ENCODE results near the gene HOXA4.

Gene HOXA4

GRCh38 chr7:27133409-27134231 lies 3.1 kb upstream of the HOXA4 start:
- in situ Hi-C loops (cut with MboI; ENCODE audit: low pct_unique_long_range_greater_than_20kb, low sequenced_read_pairs, unreplicated experiment): no loop called here
- no peak for DNase-seq (ENCODE audit: low spot score)
- TF ChIP-seq CTCF (IDR thresholded peaks at IDR 0.05; ENCODE audit: extremely low read depth, insufficient read depth, missing control alignments): no peak

GRCh38 chr7:27132978-27133377 lies 2.4 kb upstream of the HOXA4 start:
- in situ Hi-C loops (cut with MboI; ENCODE audit: low pct_unique_long_range_greater_than_20kb, low sequenced_read_pairs, unreplicated experiment): no loop called here
- no peak for DNase-seq (ENCODE audit: low spot score)
- no peak for TF ChIP-seq CTCF (IDR thresholded peaks at IDR 0.05; ENCODE audit: extremely low read depth, insufficient read depth, missing control alignments)

DNA sequence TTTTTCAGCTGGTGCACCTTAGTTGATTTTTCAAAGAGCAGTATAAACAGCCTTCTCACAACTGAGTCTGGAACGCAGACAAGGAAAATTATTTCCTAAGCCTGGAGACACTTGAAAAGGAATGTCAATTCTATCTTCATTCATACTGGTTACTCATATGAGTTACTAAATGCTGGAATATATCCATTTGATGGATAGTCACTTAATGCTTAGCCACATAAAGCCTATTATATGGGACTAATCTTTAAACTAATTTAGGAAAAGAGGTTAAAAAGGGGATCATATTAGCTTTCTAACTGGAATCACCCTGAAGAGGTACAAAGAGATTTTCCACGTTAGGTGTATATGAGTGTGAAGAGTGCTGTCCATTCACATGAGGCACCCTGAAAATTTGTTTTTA lies 1.7 kb upstream of the HOXA4 start:
- TF ChIP-seq CTCF (IDR thresholded peaks at IDR 0.05; ENCODE audit: extremely low read depth, insufficient read depth, missing control alignments): no peak
- no peak for DNase-seq (ENCODE audit: low spot score)
- in situ Hi-C loops (cut with MboI; ENCODE audit: low pct_unique_long_range_greater_than_20kb, low sequenced_read_pairs, unreplicated experiment): no loop called here

DNA sequence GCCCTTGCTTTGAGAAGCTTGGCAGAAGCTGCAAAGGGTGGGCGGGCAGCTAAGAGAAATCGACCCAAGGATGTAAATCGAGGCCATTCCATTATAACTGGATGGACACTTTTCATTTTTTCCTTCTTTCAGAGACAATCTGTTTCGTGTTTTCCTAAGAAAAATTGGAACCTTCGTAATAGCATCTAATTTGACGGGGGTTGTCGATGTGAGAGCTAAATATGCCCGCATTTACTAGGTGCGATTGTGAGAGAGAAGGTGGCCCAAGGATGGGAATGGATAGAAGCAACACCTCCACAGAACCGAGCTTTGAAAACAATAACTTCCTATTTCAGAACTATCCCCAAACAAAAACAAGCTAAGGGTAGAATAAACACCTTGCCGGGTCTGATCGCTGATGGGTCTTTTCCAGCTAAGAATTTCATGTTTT lies 848 bp upstream of the HOXA4 start:
- no peak for TF ChIP-seq CTCF (IDR thresholded peaks at IDR 0.05; ENCODE audit: extremely low read depth, insufficient read depth, missing control alignments)
- DNase-seq (ENCODE audit: low spot score): no peak
- in situ Hi-C loops (cut with MboI; ENCODE audit: low pct_unique_long_range_greater_than_20kb, low sequenced_read_pairs, unreplicated experiment): no loop called here

- in situ Hi-C loops (cut with MboI; ENCODE audit: low pct_unique_long_range_greater_than_20kb, low sequenced_read_pairs, unreplicated experiment): no loop called here
- DNase-seq (ENCODE audit: low spot score): no peak
- no peak for TF ChIP-seq CTCF (IDR thresholded peaks at IDR 0.05; ENCODE audit: extremely low read depth, insufficient read depth, missing control alignments)
Observed at GRCh38 chr7:27129729-27130539, 623 bp downstream of the HOXA4 start.

DNA sequence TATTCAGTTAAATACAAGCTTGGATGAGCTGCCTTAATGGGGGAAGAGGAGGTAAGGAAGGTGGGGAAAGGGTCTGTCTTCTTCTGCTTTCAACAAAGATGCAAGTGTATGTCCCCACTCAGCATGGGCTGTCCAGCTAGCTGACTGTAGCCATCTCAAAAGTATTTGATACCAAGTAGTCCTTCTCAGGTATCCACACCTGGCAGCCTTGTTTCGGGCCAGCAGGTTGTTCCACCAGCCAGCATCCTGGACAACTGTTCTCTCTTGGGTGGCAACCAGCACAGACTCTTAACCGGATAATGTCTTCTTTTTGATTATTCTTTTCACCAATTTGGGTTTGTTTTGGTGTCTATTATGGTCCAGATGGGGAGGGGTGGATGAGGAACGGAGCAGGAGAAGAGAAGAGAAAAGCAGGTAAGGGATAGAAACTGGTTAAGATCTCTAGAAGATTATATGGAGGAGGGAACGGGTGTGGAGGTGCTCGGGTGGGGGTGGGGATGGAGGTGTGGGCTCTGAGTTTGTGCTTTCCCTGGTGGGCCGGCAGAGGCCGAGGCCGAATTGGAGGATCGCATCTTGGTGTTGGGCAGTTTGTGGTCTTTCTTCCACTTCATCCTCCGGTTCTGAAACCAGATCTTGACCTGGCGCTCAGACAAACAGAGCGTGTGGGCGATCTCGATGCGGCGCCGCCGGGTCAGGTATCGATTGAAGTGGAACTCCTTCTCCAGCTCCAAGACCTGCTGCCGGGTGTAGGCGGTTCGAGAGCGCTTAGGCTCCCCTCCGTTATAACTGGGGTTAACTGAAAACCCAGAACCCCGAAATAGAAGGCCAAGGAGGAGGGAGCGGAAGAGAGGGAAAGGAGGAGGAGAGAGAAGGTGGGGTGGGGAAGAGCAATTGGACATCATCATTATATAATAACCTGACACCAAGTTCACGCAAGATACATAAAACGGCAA lies 1.5 kb downstream of the HOXA4 start:
- TF ChIP-seq CTCF (IDR thresholded peaks at IDR 0.05; ENCODE audit: extremely low read depth, insufficient read depth, missing control alignments): no peak
- no peak for DNase-seq (ENCODE audit: low spot score)
- in situ Hi-C loops (cut with MboI; ENCODE audit: low pct_unique_long_range_greater_than_20kb, low sequenced_read_pairs, unreplicated experiment): no loop called here
